ENCODE data around the gene ASPG. TPM values are rescaled to one million over a fixed set of nuclear protein-coding genes. Genes with fewer than 3 reads are reported as not detected.

The ASPG gene
- total and polyA plus RNA-seq, 4 donors, result 0.50 to 1.6 (median 1.1) TPM

- DNase-seq (ENCODE audit: low read depth in 4 of 6, low spot score in 6 of 6), result no peak
- peaks cover 11% of the 10 kb centered on the region for H3K27me3 ChIP-seq (ENCODE audit: control insufficient read depth, insufficient read depth, low read length)
- H3K36me3 ChIP-seq (ENCODE audit: control insufficient read depth, insufficient read depth, low read length), result no peaks in the 10 kb centered on the region
- H3K4me1 ChIP-seq (ENCODE audit: control insufficient read depth, insufficient read depth, low read length), result no peaks in the 10 kb centered on the region
- H3K9me3 ChIP-seq (ENCODE audit: control insufficient read depth, insufficient read depth, low read length), result peaks cover 9% of the 10 kb centered on the region
- WGBS (ENCODE audit: insufficient coverage), result 83% methylated on average over 1 of the region's 4 CpGs
- no peak overlapping the region for H3K27ac ChIP-seq (ENCODE audit: low read depth, low read length)
- H3K4me3 ChIP-seq (ENCODE audit: low read depth, low read length), result no peak overlapping the region
Measured at GRCh38 chr14:104125011-104125410, 39.5 kb downstream of the ASPG start.

DNA sequence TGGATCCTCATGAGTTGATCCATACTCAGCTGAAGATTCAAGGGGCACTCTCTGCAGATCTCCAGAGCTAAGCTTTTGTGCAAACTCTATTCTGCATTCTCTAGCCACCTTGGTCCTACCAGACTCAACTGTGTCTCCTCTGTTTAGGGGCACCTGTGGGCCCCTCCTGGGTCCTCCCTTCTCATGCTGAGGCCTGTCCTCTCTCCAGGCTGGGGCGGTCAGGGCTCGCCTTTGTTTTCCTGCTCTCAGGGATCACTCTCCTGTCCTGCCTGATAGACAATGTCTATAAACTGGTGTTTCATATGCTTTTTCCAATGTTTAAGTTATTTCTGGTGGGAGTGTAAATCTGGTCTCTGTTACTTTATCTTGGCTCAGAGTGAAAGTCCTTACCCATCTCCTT is 41.3 kb downstream of the ASPG start:
- Histone ChIP-seq H3K36me3 (ENCODE audit: control insufficient read depth, insufficient read depth, low read length) (no peaks in the 10 kb centered on the region), H3K9me3 (ENCODE audit: control insufficient read depth, insufficient read depth, low read length) (peaks cover 10% of the 10 kb centered on the region), H3K4me1 (ENCODE audit: control insufficient read depth, insufficient read depth, low read length) (peaks cover 11% of the 10 kb centered on the region), H3K27me3 (ENCODE audit: control insufficient read depth, insufficient read depth, low read length) (peaks cover 2% of the 10 kb centered on the region), H3K4me3 (ENCODE audit: low read depth, low read length) (no peak overlapping the region), H3K27ac (ENCODE audit: low read depth, low read length) (no peak overlapping the region)
- no peak for DNase-seq (ENCODE audit: low read depth in 4 of 6, low spot score in 6 of 6)
- WGBS (ENCODE audit: insufficient coverage), result no CpG with 5 or more reads among the region's 2 CpGs

- no peaks in the 10 kb centered on the region for H3K36me3 ChIP-seq (ENCODE audit: control insufficient read depth, insufficient read depth, low read length)
- H3K27ac ChIP-seq (ENCODE audit: low read depth, low read length), result no peak overlapping the region
- peaks cover 6% of the 10 kb centered on the region for H3K27me3 ChIP-seq (ENCODE audit: control insufficient read depth, insufficient read depth, low read length)
- no peak overlapping the region for H3K4me3 ChIP-seq (ENCODE audit: low read depth, low read length)
- no peak for DNase-seq (ENCODE audit: low read depth in 4 of 6, low spot score in 6 of 6)
- H3K9me3 ChIP-seq (ENCODE audit: control insufficient read depth, insufficient read depth, low read length), result peaks cover 8% of the 10 kb centered on the region
- peaks cover 11% of the 10 kb centered on the region for H3K4me1 ChIP-seq (ENCODE audit: control insufficient read depth, insufficient read depth, low read length)
- WGBS (ENCODE audit: insufficient coverage), result no CpG with 5 or more reads among the region's 1 CpG
Measured at GRCh38 chr14:104128981-104129380, 43.5 kb downstream of the ASPG start.

DNA sequence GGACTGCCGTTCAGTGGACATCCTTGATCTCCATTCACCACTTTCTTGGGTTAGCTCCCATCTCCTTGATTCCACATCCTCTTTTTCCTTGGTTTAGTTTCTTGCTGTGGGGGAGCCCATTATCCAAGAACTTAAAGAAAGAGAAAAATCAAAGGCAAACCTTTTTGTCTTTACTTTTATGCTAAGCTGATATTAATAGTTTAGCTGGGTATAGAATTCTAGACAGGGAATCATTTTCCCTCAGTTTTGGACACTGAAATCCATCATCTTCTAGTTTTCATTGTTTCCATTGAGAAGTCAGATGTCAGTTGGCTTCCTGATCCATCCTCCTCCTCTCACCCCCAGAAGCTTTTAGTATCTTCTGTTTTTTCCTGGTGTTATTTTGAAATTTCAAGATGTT is 44.1 kb downstream of the ASPG start:
- no peak overlapping the region for H3K4me3 ChIP-seq (ENCODE audit: low read depth, low read length)
- WGBS (ENCODE audit: insufficient coverage), result 100% methylated on average over 1 of the region's 1 CpG
- no peak for DNase-seq (ENCODE audit: low read depth in 4 of 6, low spot score in 6 of 6)
- peaks cover 8% of the 10 kb centered on the region for H3K9me3 ChIP-seq (ENCODE audit: control insufficient read depth, insufficient read depth, low read length)
- H3K27me3 ChIP-seq (ENCODE audit: control insufficient read depth, insufficient read depth, low read length), result peaks cover 11% of the 10 kb centered on the region
- no peaks in the 10 kb centered on the region for H3K36me3 ChIP-seq (ENCODE audit: control insufficient read depth, insufficient read depth, low read length)
- H3K4me1 ChIP-seq (ENCODE audit: control insufficient read depth, insufficient read depth, low read length), result peaks cover 11% of the 10 kb centered on the region
- H3K27ac ChIP-seq (ENCODE audit: low read depth, low read length), result no peak overlapping the region

DNA sequence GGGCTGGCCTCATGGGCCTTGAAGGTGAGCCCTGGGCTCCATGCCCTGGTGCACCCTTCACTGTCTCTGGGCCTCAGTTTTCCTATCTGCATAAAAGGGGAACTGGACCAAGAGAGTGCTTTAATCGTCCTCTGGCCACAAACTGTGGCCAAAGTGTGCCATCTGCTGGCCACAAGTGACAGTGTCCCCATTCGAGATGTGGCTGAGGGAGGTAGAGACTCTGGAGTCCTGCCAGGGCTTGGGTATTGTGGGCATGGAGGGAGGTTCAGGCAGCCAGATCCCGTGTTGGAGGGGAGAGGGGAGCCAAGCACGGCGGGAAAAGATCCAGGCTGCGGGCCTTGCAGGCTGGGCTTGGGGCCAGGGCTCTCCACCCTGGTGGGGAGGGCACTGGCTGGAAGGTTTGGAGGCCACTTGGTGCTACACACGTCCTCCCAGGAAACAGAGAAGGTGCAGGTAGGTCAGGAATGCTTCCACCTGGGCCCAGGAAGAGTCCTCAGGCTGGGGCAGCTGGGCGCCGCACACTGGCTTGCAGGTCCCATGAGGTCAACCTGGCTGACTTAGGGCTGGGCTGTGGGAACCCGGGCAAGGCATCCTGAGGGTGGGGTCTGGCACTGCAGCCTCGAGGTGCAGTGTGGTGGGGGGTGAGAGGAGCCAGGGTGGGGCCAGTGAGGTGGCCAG is 45.6 kb downstream of the ASPG start:
- DNase-seq (ENCODE audit: low read depth in 4 of 6, low spot score in 6 of 6), result peak in 5 of 6 donors; percentile 48 to 90 (median 73)
- Histone ChIP-seq H3K9me3 (ENCODE audit: control insufficient read depth, insufficient read depth, low read length) (peaks cover 8% of the 10 kb centered on the region), H3K27ac (ENCODE audit: low read depth, low read length) (no peak overlapping the region), H3K36me3 (ENCODE audit: control insufficient read depth, insufficient read depth, low read length) (no peaks in the 10 kb centered on the region), H3K27me3 (ENCODE audit: control insufficient read depth, insufficient read depth, low read length) (peaks cover 26% of the 10 kb centered on the region), H3K4me3 (ENCODE audit: low read depth, low read length) (no peak overlapping the region), H3K4me1 (ENCODE audit: control insufficient read depth, insufficient read depth, low read length) (peaks cover 26% of the 10 kb centered on the region)
- WGBS (ENCODE audit: insufficient coverage), result 27% methylated on average over 11 of the region's 11 CpGs

- H3K27me3 ChIP-seq (ENCODE audit: control insufficient read depth, insufficient read depth, low read length), result peaks cover 32% of the 10 kb centered on the region
- no peak overlapping the region for H3K27ac ChIP-seq (ENCODE audit: low read depth, low read length)
- H3K36me3 ChIP-seq (ENCODE audit: control insufficient read depth, insufficient read depth, low read length), result no peaks in the 10 kb centered on the region
- WGBS (ENCODE audit: insufficient coverage), result 72% methylated on average over 19 of the region's 23 CpGs
- peaks cover 32% of the 10 kb centered on the region for H3K4me1 ChIP-seq (ENCODE audit: control insufficient read depth, insufficient read depth, low read length)
- H3K4me3 ChIP-seq (ENCODE audit: low read depth, low read length), result no peak overlapping the region
- no peak for DNase-seq (ENCODE audit: low read depth in 4 of 6, low spot score in 6 of 6)
- peaks cover 8% of the 10 kb centered on the region for H3K9me3 ChIP-seq (ENCODE audit: control insufficient read depth, insufficient read depth, low read length)
Measured at GRCh38 chr14:104131968-104132732, 46.6 kb downstream of the ASPG start.

GRCh38 chr14:104132981-104133380 is 47.5 kb downstream of the ASPG start:
- 22% methylated on average over 7 of the region's 7 CpGs for WGBS (ENCODE audit: insufficient coverage)
- H3K4me1 ChIP-seq (ENCODE audit: control insufficient read depth, insufficient read depth, low read length), result peaks cover 40% of the 10 kb centered on the region
- no peak overlapping the region for H3K4me3 ChIP-seq (ENCODE audit: low read depth, low read length)
- no peak overlapping the region for H3K27ac ChIP-seq (ENCODE audit: low read depth, low read length)
- H3K36me3 ChIP-seq (ENCODE audit: control insufficient read depth, insufficient read depth, low read length), result no peaks in the 10 kb centered on the region
- H3K27me3 ChIP-seq (ENCODE audit: control insufficient read depth, insufficient read depth, low read length), result peaks cover 39% of the 10 kb centered on the region
- no peak for DNase-seq (ENCODE audit: low read depth in 4 of 6, low spot score in 6 of 6)
- H3K9me3 ChIP-seq (ENCODE audit: control insufficient read depth, insufficient read depth, low read length), result peaks cover 8% of the 10 kb centered on the region

DNA sequence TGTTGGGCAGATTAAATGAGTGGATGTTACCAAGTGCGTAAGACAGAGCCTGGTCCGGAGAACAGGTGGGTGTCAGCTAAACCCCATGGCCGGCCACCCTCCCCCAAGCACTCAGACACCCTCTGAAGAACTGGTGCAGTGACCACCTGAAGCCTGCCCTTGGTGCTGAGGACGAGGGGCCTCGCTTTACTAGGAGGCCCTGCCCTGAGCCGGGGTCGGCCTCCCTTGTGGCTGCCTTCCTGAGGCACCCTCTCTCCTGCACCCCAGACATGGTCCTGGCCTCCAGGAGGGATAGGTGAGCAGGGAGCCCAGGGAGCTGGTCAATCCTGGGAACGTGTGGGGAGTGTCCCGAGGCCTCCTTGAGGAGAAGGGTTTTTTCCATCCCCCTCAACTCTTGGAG is 48.0 kb downstream of the ASPG start:
- no peak overlapping the region for H3K27ac ChIP-seq (ENCODE audit: low read depth, low read length)
- WGBS (ENCODE audit: insufficient coverage), result 85% methylated on average over 4 of the region's 9 CpGs
- DNase-seq (ENCODE audit: low read depth in 4 of 6, low spot score in 6 of 6), result no peak

GRCh38 chr14:104134061-104134965 is 48.8 kb downstream of the ASPG start:
- Histone ChIP-seq H3K4me3 (ENCODE audit: low read depth, low read length) (no peak overlapping the region), H3K27ac (ENCODE audit: low read depth, low read length) (no peak overlapping the region)
- WGBS (ENCODE audit: insufficient coverage), result 81% methylated on average over 5 of the region's 31 CpGs

More for the DNA sequence above, 48.0 kb downstream of the ASPG start:
- peaks cover 8% of the 10 kb centered on the region for H3K9me3 ChIP-seq (ENCODE audit: control insufficient read depth, insufficient read depth, low read length)
- no peak overlapping the region for H3K4me3 ChIP-seq (ENCODE audit: low read depth, low read length)
- H3K4me1 ChIP-seq (ENCODE audit: control insufficient read depth, insufficient read depth, low read length), result peaks cover 42% of the 10 kb centered on the region
- H3K27me3 ChIP-seq (ENCODE audit: control insufficient read depth, insufficient read depth, low read length), result peaks cover 41% of the 10 kb centered on the region
- H3K36me3 ChIP-seq (ENCODE audit: control insufficient read depth, insufficient read depth, low read length), result no peaks in the 10 kb centered on the region

More at GRCh38 chr14:104134061-104134965, 48.8 kb downstream of the ASPG start:
- H3K36me3 ChIP-seq (ENCODE audit: control insufficient read depth, insufficient read depth, low read length), result no peaks in the 10 kb centered on the region
- peak in 1 of 6 donors; percentile 37 for DNase-seq (ENCODE audit: low read depth in 4 of 6, low spot score in 6 of 6)
- peaks cover 48% of the 10 kb centered on the region for H3K4me1 ChIP-seq (ENCODE audit: control insufficient read depth, insufficient read depth, low read length)
- peaks cover 44% of the 10 kb centered on the region for H3K27me3 ChIP-seq (ENCODE audit: control insufficient read depth, insufficient read depth, low read length)
- H3K9me3 ChIP-seq (ENCODE audit: control insufficient read depth, insufficient read depth, low read length), result peaks cover 6% of the 10 kb centered on the region

Measured in spinal cord (tissue), 10 donors.